Osteocyte (in vitro differentiated cells): ENCODE data around the gene FSTL5. TPM values are rescaled to one million over a fixed set of nuclear protein-coding genes. Genes with fewer than 3 reads are reported as not detected.
"Not testable (repeated sequence)": the region's sequence is repeated elsewhere in the genome, so short reads cannot be mapped to it uniquely, and the experiment has no call there.

ENCODE experiments used
- DNase-seq: peaks from one replicate; pipeline ENCODE4 v3.0.0; 2021; ENCODE audit warnings: mixed read lengths; ENCODE audit not compliant: unreplicated experiment; ENCODE audit errors: extremely low spot score
- H3K27ac Mint-ChIP-seq: one replicate; pipeline ENCODE4 v1.8.0; 2021; ENCODE audit warnings: mild to moderate bottlenecking, mixed read lengths; ENCODE audit not compliant: unreplicated experiment
- H3K27me3 Mint-ChIP-seq: one replicate; pipeline ENCODE4 v1.8.0; 2021; ENCODE audit warnings: mixed read lengths; ENCODE audit not compliant: unreplicated experiment
- H3K36me3 Mint-ChIP-seq: one replicate; pipeline ENCODE4 v1.8.0; 2021; ENCODE audit warnings: mixed read lengths; ENCODE audit not compliant: unreplicated experiment
- H3K4me1 Mint-ChIP-seq: one replicate; pipeline ENCODE4 v1.8.0; 2021; ENCODE audit warnings: mixed read lengths; ENCODE audit not compliant: unreplicated experiment
- H3K4me3 Mint-ChIP-seq: one replicate; pipeline ENCODE4 v1.8.0; 2021; ENCODE audit warnings: mild to moderate bottlenecking, moderate library complexity, mixed read lengths; ENCODE audit not compliant: unreplicated experiment
- H3K9me3 Mint-ChIP-seq: one replicate; pipeline ENCODE4 v1.8.0; 2021; ENCODE audit warnings: mixed read lengths; ENCODE audit not compliant: unreplicated experiment
- CTCF ChIP-seq: fragments of 200-600 bp; sonication (generic); IDR thresholded peaks from 2 replicates; pipeline ENCODE4 v1.5.0; 2021; ENCODE audit warnings: antibody characterized with exemption, mild to moderate bottlenecking, moderate library complexity
- total RNA-seq: library from RNA; stranded (reverse); gene quantifications from 2 replicates; pipeline ENCODE4 v1.2.1, GENCODE V29; 2021

FSTL5 gene
- total RNA-seq, 1 donor from 2014 or later: 0.11 TPM

GRCh38 chr4:161791796-161792556 is 371.8 kb downstream of the FSTL5 start:
- Mint-ChIP-seq H3K4me1 (no peaks in the 10 kb centered on the region), H3K4me3 (no peak overlapping the region), H3K9me3 (no peaks in the 10 kb centered on the region), H3K36me3 (no peaks in the 10 kb centered on the region), H3K27ac (no peak overlapping the region), H3K27me3 (peaks cover 3% of the 10 kb centered on the region)
- no peak for TF ChIP-seq CTCF
- no peak for DNase-seq

DNA sequence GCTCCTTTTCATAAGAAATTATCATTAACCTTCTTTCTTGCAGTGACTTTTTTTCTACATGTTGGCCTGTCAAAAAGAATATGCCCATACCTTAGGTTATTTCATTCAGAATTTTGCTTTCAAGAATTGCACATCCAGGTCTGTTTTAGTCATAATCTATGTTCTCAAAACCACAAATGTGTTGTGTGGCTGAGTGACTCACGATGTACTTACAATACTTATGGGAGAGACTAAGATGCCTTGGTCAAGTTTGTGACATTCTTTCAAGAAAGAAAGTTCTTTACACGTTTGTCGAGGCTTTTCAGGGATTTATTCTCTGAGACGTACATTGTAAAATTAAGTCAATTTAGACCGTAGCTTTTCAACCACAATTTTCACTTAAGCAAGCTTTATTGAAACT is 396.7 kb downstream of the FSTL5 start:
- no peaks in the 10 kb centered on the region for H3K9me3 Mint-ChIP-seq
- H3K36me3 Mint-ChIP-seq: no peaks in the 10 kb centered on the region
- H3K27ac Mint-ChIP-seq: no peak overlapping the region
- no peak for DNase-seq
- no peak overlapping the region for H3K4me3 Mint-ChIP-seq
- H3K27me3 Mint-ChIP-seq: peaks cover 27% of the 10 kb centered on the region
- TF ChIP-seq CTCF: no peak
- H3K4me1 Mint-ChIP-seq: peaks cover 5% of the 10 kb centered on the region

GRCh38 chr4:161762796-161763195 is 401.0 kb downstream of the FSTL5 start:
- Mint-ChIP-seq H3K36me3 (no peaks in the 10 kb centered on the region), H3K27me3 (peaks cover 11% of the 10 kb centered on the region), H3K4me1 (peaks cover 8% of the 10 kb centered on the region), H3K27ac (no peak overlapping the region), H3K4me3 (no peak overlapping the region), H3K9me3 (no peaks in the 10 kb centered on the region)
- no peak for DNase-seq
- no peak for TF ChIP-seq CTCF

- no peak for TF ChIP-seq CTCF
- Mint-ChIP-seq H3K27ac (no peak overlapping the region), H3K27me3 (peaks cover 16% of the 10 kb centered on the region), H3K4me3 (no peak overlapping the region), H3K4me1 (peaks cover 8% of the 10 kb centered on the region), H3K9me3 (no peaks in the 10 kb centered on the region), H3K36me3 (no peaks in the 10 kb centered on the region)
- DNase-seq: no peak
Observed at GRCh38 chr4:161760008-161760407, 403.8 kb downstream of the FSTL5 start.

DNA sequence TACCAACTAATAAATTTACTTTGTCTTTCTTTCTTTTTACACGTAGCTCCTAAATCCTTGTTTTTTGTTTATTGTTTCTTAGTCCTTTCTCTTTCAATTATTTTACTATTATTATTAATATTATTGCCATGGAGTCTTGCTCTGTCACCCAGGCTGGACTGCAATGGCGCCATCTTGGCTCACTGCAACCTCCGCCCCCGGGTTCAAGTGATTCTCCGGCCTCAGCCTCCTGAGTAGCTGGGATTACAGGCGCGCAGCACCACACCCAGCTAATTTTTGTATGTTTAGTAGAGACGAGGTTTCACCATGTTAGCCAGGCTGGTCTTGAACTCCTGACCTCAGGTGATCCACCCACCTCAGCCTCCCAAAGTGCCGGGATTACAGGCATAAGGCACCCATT is 405.4 kb downstream of the FSTL5 start:
- not testable (repeated sequence) for H3K27ac Mint-ChIP-seq, H3K9me3 Mint-ChIP-seq, H3K36me3 Mint-ChIP-seq, H3K4me1 Mint-ChIP-seq, DNase-seq, H3K4me3 Mint-ChIP-seq
- H3K27me3 Mint-ChIP-seq: peaks cover 13% of the 10 kb centered on the region
